Astrocyte (in vitro differentiated cells and primary cell): ENCODE data around the gene NCKAP1. TPM values are rescaled to one million over a fixed set of nuclear protein-coding genes. Genes with fewer than 3 reads are reported as not detected.
"Not testable (repeated sequence)": the region's sequence is repeated elsewhere in the genome, so short reads cannot be mapped to it uniquely, and the experiment has no call there.

ENCODE experiments used
- DNase-seq: peaks from one replicate; pipeline ENCODE4 v3.0.0-alpha.2; 2010; ENCODE audit warnings: low read depth
- FAIRE-seq: peaks from 2 replicates; lab custom pipeline; 2011; peaks lifted over from hg19 to GRCh38; lab: Jason Lieb, UNC
- H2AFZ ChIP-seq: 2 replicates; pipeline ENCODE4 v1.6.0; 2012; ENCODE audit warnings: low read depth, low read length, inconsistent platforms
- H3K27ac ChIP-seq: 2 replicates; pipeline ENCODE4 v1.5.1; 2011; ENCODE audit warnings: low read depth, low read length, inconsistent platforms
- H3K27me3 ChIP-seq: 2 replicates; pipeline ENCODE4 v1.6.0; 2011; ENCODE audit warnings: low read length, inconsistent platforms; ENCODE audit not compliant: insufficient read depth
- H3K36me3 ChIP-seq: 2 replicates; pipeline ENCODE4 v1.5.1; 2011; ENCODE audit warnings: low read length, inconsistent platforms; ENCODE audit not compliant: insufficient read depth
- H3K4me1 ChIP-seq: 2 replicates; pipeline ENCODE4 v1.5.1; 2011; ENCODE audit warnings: low read length, inconsistent platforms; ENCODE audit not compliant: insufficient read depth
- H3K4me2 ChIP-seq: 2 replicates; pipeline ENCODE4 v1.6.0; 2012; ENCODE audit warnings: low read length, inconsistent platforms
- H3K4me3 ChIP-seq: 2 replicates; pipeline ENCODE4 v1.5.1; 2011; ENCODE audit warnings: low read depth, mild to moderate bottlenecking, low read length, inconsistent platforms; ENCODE audit not compliant: insufficient read depth
- H3K79me2 ChIP-seq: 2 replicates; pipeline ENCODE4 v1.6.0; 2012; ENCODE audit warnings: mild to moderate bottlenecking, low read length, inconsistent platforms; ENCODE audit not compliant: insufficient read depth
- H3K9ac ChIP-seq: 2 replicates; pipeline ENCODE4 v1.6.0; 2012; ENCODE audit warnings: mild to moderate bottlenecking, low read length, inconsistent platforms
- H3K9me3 ChIP-seq: 2 replicates; pipeline ENCODE4 v1.5.1; 2012; ENCODE audit warnings: low read depth, mild to moderate bottlenecking, low read length, inconsistent platforms; ENCODE audit not compliant: insufficient read depth
- H4K20me1 ChIP-seq: 2 replicates; pipeline ENCODE4 v1.6.0; 2012; ENCODE audit warnings: low read length, inconsistent platforms; ENCODE audit not compliant: insufficient read depth
- H3K27ac Mint-ChIP-seq: one replicate; pipeline ENCODE4 v1.8.0; 2021; ENCODE audit warnings: mild to moderate bottlenecking, mixed read lengths; ENCODE audit not compliant: unreplicated experiment
- H3K27me3 Mint-ChIP-seq: one replicate; pipeline ENCODE4 v1.8.0; 2021; ENCODE audit warnings: low read depth, mixed read lengths; ENCODE audit not compliant: unreplicated experiment
- H3K36me3 Mint-ChIP-seq: one replicate; pipeline ENCODE4 v1.8.0; 2021; ENCODE audit warnings: low read depth, mixed read lengths; ENCODE audit not compliant: unreplicated experiment
- H3K4me1 Mint-ChIP-seq: one replicate; pipeline ENCODE4 v1.8.0; 2021; ENCODE audit warnings: low read depth, mixed read lengths; ENCODE audit not compliant: unreplicated experiment
- H3K4me3 Mint-ChIP-seq: one replicate; pipeline ENCODE4 v1.8.0; 2021; ENCODE audit warnings: mild to moderate bottlenecking, moderate library complexity, mixed read lengths; ENCODE audit not compliant: unreplicated experiment
- H3K9me3 Mint-ChIP-seq: one replicate; pipeline ENCODE4 v1.8.0; 2021; ENCODE audit warnings: mild to moderate bottlenecking, mixed read lengths; ENCODE audit not compliant: unreplicated experiment
- EZH2 ChIP-seq: IDR thresholded peaks from 2 replicates; pipeline ENCODE4 v1.6.1; 2012; ENCODE audit warnings: mild to moderate bottlenecking, low read length, inconsistent platforms; ENCODE audit not compliant: insufficient read depth
- total RNA-seq: library from RNA; stranded (reverse); gene quantifications from 2 replicates; pipeline ENCODE4 v1.2.1, GENCODE V29; 2021
- TF ChIP-seq, protein P1 (sequence below): IDR thresholded peaks from 2 replicates; pipeline ENCODE4 v1.5.1; 2011; ENCODE audit warnings: low read depth, mild to moderate bottlenecking, inconsistent platforms, low read length, moderate library complexity; ENCODE audit not compliant: insufficient read depth

The NCKAP1 gene
- total RNA-seq, 1 donor from 2014 or later, result 164 TPM

DNA sequence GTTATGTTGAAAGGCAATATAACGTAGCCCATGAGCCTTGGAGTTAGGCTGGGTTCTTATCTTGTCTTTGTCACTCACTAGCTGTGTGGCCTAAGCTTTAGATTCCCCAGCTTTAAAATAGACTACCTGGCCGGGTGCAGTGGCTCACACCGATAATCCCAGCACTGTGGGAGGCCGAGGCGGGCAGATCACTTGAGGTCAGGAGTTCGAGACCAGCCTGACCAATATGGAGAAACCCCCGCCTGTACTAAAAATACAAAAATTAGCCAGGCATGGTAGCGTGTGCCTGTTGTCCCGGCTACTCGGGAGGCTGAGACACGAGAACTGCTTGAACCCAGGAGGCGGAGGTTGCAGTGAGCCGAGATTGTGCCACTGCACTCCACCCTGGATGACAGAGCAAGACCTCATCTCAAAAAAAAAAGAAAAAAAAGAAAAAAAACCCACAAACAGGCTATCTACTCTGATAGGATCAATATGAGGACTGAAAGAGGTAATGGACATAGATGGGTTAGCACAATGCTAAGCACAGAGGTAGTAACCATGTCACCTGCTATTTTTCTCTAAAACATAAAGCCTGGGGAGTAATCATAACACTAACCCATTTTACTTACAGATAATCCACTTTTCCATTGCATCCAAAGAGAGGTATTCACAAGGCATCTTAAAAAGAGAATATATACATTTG is 43.9 kb downstream of the NCKAP1 start:
- DNase-seq (no peak), FAIRE-seq (no peak)
- no peaks in the 10 kb centered on the region for H3K27me3 ChIP-seq
- TF ChIP-seq, protein P1, sequence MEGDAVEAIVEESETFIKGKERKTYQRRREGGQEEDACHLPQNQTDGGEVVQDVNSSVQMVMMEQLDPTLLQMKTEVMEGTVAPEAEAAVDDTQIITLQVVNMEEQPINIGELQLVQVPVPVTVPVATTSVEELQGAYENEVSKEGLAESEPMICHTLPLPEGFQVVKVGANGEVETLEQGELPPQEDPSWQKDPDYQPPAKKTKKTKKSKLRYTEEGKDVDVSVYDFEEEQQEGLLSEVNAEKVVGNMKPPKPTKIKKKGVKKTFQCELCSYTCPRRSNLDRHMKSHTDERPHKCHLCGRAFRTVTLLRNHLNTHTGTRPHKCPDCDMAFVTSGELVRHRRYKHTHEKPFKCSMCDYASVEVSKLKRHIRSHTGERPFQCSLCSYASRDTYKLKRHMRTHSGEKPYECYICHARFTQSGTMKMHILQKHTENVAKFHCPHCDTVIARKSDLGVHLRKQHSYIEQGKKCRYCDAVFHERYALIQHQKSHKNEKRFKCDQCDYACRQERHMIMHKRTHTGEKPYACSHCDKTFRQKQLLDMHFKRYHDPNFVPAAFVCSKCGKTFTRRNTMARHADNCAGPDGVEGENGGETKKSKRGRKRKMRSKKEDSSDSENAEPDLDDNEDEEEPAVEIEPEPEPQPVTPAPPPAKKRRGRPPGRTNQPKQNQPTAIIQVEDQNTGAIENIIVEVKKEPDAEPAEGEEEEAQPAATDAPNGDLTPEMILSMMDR, result no peak
- TF ChIP-seq EZH2, result no peak
- H3K4me1 ChIP-seq, result no peaks in the 10 kb centered on the region
- H3K9me3 ChIP-seq, result no peaks in the 10 kb centered on the region
- Mint-ChIP-seq H3K36me3 (peaks cover 21% of the 10 kb centered on the region), H3K4me1 (peaks cover 6% of the 10 kb centered on the region), H3K27me3 (no peaks in the 10 kb centered on the region), H3K9me3 (no peaks in the 10 kb centered on the region), H3K4me3 (no peak overlapping the region), H3K27ac (no peak overlapping the region)
- H3K79me2 ChIP-seq, result peaks cover 31% of the 10 kb centered on the region
- peaks cover 40% of the 10 kb centered on the region for H3K36me3 ChIP-seq
- H3K27ac ChIP-seq, result no peak overlapping the region
- no peak overlapping the region for H3K9ac ChIP-seq
- H3K4me2 ChIP-seq, result no peak overlapping the region
- no peak overlapping the region for H3K4me3 ChIP-seq
- H2AFZ ChIP-seq, result no peak overlapping the region
- peaks cover 22% of the 10 kb centered on the region for H4K20me1 ChIP-seq

DNA sequence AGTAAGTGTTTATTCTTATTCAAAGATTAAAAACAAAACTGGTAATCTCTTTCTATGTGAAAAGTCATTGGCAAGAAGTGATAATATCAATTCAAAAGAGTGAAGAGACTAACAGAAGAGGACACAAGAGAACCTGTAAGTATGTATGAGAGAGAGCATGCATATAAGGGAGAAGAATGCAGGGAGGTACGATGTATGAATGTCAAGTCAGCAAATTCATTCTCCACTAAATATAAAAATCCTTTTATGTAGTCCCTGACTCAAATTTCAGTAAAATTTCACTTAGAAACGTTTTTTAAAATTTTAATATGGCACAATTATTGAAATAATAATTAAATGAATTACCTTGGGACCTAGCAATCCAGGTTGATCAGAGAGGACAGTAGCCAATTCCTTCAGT is 55.3 kb downstream of the NCKAP1 start:
- Histone ChIP-seq H3K27me3 (no peaks in the 10 kb centered on the region), H2AFZ (no peak overlapping the region), H3K79me2 (no peaks in the 10 kb centered on the region), H3K9me3 (no peaks in the 10 kb centered on the region), H3K27ac (no peak overlapping the region), H3K4me2 (no peak overlapping the region), H3K4me3 (no peak overlapping the region), H3K4me1 (no peaks in the 10 kb centered on the region), H4K20me1 (peaks cover 11% of the 10 kb centered on the region), H3K36me3 (peaks cover 33% of the 10 kb centered on the region), H3K9ac (no peak overlapping the region)
- no peaks in the 10 kb centered on the region for H3K9me3 Mint-ChIP-seq
- no peaks in the 10 kb centered on the region for H3K27me3 Mint-ChIP-seq
- FAIRE-seq (no peak), DNase-seq (no peak)
- H3K4me1 Mint-ChIP-seq, result no peaks in the 10 kb centered on the region
- peaks cover 2% of the 10 kb centered on the region for H3K36me3 Mint-ChIP-seq
- H3K4me3 Mint-ChIP-seq, result no peak overlapping the region
- no peak overlapping the region for H3K27ac Mint-ChIP-seq
- no peak for TF ChIP-seq EZH2
- TF ChIP-seq, protein P1, result no peak

DNA sequence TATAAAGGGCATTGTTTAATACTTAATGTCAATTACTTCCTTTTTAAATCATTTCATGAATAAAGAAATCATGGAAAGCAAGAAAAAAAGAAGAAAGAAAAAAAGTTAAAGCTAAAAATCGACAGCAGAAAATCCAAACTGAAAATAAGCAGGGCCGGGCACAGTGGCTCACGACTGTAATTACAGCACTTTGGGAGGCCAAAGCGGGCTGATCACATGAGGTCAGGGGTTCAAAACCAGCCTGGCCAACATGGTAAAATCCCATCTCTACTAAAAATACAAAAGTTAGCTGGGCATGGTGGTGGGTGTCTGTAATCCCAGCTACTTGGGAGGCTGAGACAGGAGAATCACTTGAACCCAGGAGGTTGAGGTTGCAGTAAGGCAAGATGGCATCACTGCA is 56.8 kb downstream of the NCKAP1 start:
- not testable (repeated sequence) for H3K4me3 Mint-ChIP-seq, DNase-seq, H3K4me1 ChIP-seq, H3K4me1 Mint-ChIP-seq, H3K27me3 Mint-ChIP-seq, H3K9me3 ChIP-seq, FAIRE-seq, H3K4me3 ChIP-seq, H3K27me3 ChIP-seq, H3K9ac ChIP-seq, H3K4me2 ChIP-seq, H3K27ac ChIP-seq, H3K9me3 Mint-ChIP-seq, H3K27ac Mint-ChIP-seq, H2AFZ ChIP-seq, H3K36me3 Mint-ChIP-seq, H3K79me2 ChIP-seq
- H4K20me1 ChIP-seq, result peaks cover 11% of the 10 kb centered on the region
- H3K36me3 ChIP-seq, result peaks cover 38% of the 10 kb centered on the region
